HL-60 (cell line): ENCODE measurements around the gene MPV17L2.

Experiments used
- DNase-seq, 2 experiments: peaks; one replicate each; pipeline ENCODE4 v3.0.0-alpha.2; 2010 to 2020; ENCODE audit warnings: low read depth in 1 of 2, low spot score in 1 of 2
- H3K27ac ChIP-seq: fragments of 250-450 bp; sonication (Bioruptor Pico); replicated peaks from 2 replicates; pipeline ENCODE4 v1.5.1; 2020; ENCODE audit warnings: mild to moderate bottlenecking, moderate library complexity
- H3K27me3 ChIP-seq: fragments of 250-450 bp; sonication (Bioruptor Pico); 2 replicates; pipeline ENCODE4 v1.5.1; 2021; ENCODE audit warnings: mild to moderate bottlenecking, moderate library complexity; ENCODE audit not compliant: insufficient read depth, poor library complexity, severe bottlenecking
- H3K4me3 ChIP-seq: replicated peaks from 2 replicates; pipeline ENCODE4 v1.5.1; 2011; ENCODE audit warnings: mild to moderate bottlenecking, control low read depth, low read length; ENCODE audit not compliant: insufficient read depth
- GABPA ChIP-seq: IDR thresholded peaks from 2 replicates; pipeline ENCODE4 v1.6.1; 2012; ENCODE audit warnings: low read depth
- POLR2AphosphoS5 ChIP-seq: IDR thresholded peaks from 2 replicates; pipeline ENCODE4 v1.6.1; 2012; ENCODE audit warnings: low read depth
- SPI1 ChIP-seq: IDR thresholded peaks from 2 replicates; pipeline ENCODE4 v1.6.1; 2012; ENCODE audit warnings: low read depth, mild to moderate bottlenecking, borderline replicate concordance
- TF ChIP-seq, protein P1 (sequence below): IDR thresholded peaks from 2 replicates; pipeline ENCODE4 v1.6.1; 2012; ENCODE audit warnings: low read depth; ENCODE audit not compliant: insufficient replicate concordance
- TF ChIP-seq, protein P2 (sequence below): IDR thresholded peaks from one replicate; pipeline ENCODE4 v1.5.1; 2011; ENCODE audit warnings: low read length, control low read depth, inconsistent platforms; ENCODE audit not compliant: insufficient read depth

The MPV17L2 gene

DNA sequence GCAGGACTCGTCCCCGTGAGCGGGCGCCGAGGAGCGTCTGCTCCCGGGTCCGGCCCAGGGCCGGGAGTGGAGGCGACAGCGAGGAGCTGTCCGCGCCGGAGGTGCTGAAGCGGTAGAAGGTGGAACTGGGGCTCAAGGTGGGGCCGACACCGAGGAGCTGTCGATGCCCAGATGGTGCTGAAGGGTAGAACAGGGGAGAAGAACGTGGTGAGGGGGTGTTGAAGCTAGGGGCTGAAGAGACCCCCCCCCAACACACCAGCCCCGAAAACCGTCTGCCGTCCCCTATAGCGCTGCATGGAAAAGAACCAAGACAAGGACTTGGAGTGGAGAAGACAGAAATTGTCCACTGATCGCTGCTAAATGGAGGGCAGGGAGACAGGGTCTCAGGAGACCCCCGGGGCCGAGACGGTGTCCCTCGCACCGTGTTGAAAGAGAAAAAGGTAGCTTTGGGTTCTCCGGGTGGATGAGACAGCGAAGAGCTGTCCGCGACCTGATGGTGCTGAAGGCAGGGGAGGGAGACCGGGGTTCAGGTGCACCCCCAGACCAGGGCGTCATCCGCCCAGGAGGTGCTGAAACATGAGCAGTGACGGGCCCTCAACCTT is 40.3 kb downstream of the MPV17L2 start:
- TF ChIP-seq SPI1 = no peak
- TF ChIP-seq, protein P1, sequence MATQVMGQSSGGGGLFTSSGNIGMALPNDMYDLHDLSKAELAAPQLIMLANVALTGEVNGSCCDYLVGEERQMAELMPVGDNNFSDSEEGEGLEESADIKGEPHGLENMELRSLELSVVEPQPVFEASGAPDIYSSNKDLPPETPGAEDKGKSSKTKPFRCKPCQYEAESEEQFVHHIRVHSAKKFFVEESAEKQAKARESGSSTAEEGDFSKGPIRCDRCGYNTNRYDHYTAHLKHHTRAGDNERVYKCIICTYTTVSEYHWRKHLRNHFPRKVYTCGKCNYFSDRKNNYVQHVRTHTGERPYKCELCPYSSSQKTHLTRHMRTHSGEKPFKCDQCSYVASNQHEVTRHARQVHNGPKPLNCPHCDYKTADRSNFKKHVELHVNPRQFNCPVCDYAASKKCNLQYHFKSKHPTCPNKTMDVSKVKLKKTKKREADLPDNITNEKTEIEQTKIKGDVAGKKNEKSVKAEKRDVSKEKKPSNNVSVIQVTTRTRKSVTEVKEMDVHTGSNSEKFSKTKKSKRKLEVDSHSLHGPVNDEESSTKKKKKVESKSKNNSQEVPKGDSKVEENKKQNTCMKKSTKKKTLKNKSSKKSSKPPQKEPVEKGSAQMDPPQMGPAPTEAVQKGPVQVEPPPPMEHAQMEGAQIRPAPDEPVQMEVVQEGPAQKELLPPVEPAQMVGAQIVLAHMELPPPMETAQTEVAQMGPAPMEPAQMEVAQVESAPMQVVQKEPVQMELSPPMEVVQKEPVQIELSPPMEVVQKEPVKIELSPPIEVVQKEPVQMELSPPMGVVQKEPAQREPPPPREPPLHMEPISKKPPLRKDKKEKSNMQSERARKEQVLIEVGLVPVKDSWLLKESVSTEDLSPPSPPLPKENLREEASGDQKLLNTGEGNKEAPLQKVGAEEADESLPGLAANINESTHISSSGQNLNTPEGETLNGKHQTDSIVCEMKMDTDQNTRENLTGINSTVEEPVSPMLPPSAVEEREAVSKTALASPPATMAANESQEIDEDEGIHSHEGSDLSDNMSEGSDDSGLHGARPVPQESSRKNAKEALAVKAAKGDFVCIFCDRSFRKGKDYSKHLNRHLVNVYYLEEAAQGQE = peak; percentile 91
- no peaks in the 10 kb centered on the region for H3K27me3 ChIP-seq
- H3K27ac ChIP-seq = no peak overlapping the region
- H3K4me3 ChIP-seq = no peak overlapping the region
- peak; percentile 25 to 50 for DNase-seq

DNA sequence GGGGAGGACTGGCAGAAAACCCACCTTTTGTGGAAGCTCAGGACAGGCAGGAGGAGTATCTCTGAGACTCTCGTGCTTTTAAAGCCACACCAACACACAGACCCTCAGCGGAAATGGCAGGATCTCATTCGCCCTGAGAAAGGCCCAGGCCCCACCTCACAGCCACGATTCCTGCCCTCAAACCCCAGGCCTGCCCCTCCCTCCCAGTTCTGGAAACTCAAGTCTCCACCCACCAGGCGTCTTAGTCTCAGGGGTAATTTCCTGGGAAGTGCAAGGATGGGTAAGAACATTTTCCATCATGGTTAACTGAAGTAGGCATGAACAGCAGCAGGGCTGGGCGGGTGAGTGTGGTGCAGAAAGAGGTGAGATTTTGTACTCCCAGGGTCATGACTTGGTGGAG is 41.2 kb downstream of the MPV17L2 start:
- DNase-seq = no peak
- Histone ChIP-seq H3K27ac (no peak overlapping the region), H3K4me3 (no peak overlapping the region), H3K27me3 (no peaks in the 10 kb centered on the region)
- TF ChIP-seq, protein P2, sequence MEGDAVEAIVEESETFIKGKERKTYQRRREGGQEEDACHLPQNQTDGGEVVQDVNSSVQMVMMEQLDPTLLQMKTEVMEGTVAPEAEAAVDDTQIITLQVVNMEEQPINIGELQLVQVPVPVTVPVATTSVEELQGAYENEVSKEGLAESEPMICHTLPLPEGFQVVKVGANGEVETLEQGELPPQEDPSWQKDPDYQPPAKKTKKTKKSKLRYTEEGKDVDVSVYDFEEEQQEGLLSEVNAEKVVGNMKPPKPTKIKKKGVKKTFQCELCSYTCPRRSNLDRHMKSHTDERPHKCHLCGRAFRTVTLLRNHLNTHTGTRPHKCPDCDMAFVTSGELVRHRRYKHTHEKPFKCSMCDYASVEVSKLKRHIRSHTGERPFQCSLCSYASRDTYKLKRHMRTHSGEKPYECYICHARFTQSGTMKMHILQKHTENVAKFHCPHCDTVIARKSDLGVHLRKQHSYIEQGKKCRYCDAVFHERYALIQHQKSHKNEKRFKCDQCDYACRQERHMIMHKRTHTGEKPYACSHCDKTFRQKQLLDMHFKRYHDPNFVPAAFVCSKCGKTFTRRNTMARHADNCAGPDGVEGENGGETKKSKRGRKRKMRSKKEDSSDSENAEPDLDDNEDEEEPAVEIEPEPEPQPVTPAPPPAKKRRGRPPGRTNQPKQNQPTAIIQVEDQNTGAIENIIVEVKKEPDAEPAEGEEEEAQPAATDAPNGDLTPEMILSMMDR = no peak
- TF ChIP-seq GABPA = no peak
- TF ChIP-seq, protein P1 = no peak

DNA sequence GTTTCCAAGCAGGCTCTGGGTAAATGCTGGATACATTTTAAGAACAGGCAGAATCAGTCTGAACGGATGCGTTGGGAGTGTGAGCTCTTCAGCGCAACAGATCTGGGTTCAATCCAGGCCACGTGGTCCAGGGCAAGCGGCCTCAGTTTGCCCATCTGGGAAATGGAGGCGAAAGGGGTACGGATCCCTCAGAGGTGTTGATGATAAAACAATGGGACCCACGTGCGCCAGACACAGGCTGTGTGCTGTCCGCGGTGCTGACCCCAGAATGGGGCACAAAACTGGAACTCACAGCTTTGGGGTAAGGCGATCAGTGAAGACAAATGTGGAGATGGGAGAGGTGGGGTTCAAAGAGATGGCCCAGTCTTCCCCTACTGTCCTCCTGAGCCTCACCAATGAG is 46.3 kb downstream of the MPV17L2 start:
- Histone ChIP-seq H3K27me3 (no peaks in the 10 kb centered on the region), H3K4me3 (no peak overlapping the region), H3K27ac (no peak overlapping the region)
- DNase-seq = no peak
- no peak for TF ChIP-seq POLR2AphosphoS5
- TF ChIP-seq, protein P1 = peak; percentile 97

DNA sequence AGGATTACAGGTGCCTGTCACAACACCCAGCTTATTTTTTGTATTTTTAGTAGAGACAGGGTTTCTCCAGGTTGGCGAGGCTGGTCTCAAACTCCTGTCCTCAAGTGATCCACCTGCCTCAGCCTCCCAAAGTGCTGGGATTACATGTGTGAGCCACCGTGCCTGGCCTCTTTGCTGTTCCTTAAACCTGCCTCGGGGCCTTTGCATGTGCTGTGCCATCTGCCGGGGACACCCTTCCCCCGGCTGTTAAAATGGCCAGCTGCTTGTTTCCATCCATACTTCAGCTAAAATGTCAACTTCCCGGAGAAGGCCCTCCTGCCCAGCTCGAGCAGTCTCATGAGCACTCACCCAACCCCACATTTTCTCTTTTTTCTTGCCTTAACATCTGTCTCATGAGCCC is 52.3 kb downstream of the MPV17L2 start:
- no peak for DNase-seq
- no peak overlapping the region for H3K4me3 ChIP-seq
- no peak overlapping the region for H3K27ac ChIP-seq
- H3K27me3 ChIP-seq = no peaks in the 10 kb centered on the region
- no peak for TF ChIP-seq POLR2AphosphoS5
- TF ChIP-seq, protein P2 = no peak
- TF ChIP-seq GABPA = no peak
- TF ChIP-seq, protein P1 = no peak
- no peak for TF ChIP-seq SPI1
